HUES64 (cell line): ENCODE data around the gene KIF3A.

Experiments
- H3K27ac ChIP-seq: 2 replicates; pipeline ENCODE4 v1.7.0; 2013; ENCODE audit warnings: low read depth, low read length, inconsistent platforms
- H3K27me3 ChIP-seq: 2 replicates; pipeline ENCODE4 v1.6.1; 2013; ENCODE audit warnings: mild to moderate bottlenecking, low read length; ENCODE audit not compliant: insufficient read depth
- H3K36me3 ChIP-seq: 2 replicates; pipeline ENCODE4 v1.6.1; 2013; ENCODE audit warnings: mild to moderate bottlenecking, low read length; ENCODE audit not compliant: insufficient read depth
- H3K4me1 ChIP-seq: 2 replicates; pipeline ENCODE4 v1.6.1; 2013; ENCODE audit warnings: mild to moderate bottlenecking, low read length, moderate library complexity; ENCODE audit not compliant: insufficient read depth
- H3K4me3 ChIP-seq: 2 replicates; pipeline ENCODE4 v1.5.1; 2013; ENCODE audit warnings: mild to moderate bottlenecking, low read length, moderate library complexity
- H3K9ac ChIP-seq: 2 replicates; pipeline ENCODE4 v1.6.1; 2013; ENCODE audit warnings: mild to moderate bottlenecking, low read depth, low read length
- H3K9me3 ChIP-seq: 2 replicates; pipeline ENCODE4 v1.6.1; 2013; ENCODE audit warnings: low read depth, low read length; ENCODE audit not compliant: insufficient read depth
- WGBS: fragments of 150-250, 120-280 bp; methylation state at CpG from one replicate; pipeline ENCODE4 v1.1.7; 2013; ENCODE audit warnings: missing lambda C conversion rate; 5-methylcytosine and 5-hydroxymethylcytosine counted together

Gene KIF3A

GRCh38 chr5:132770476-132771159, 33.3 kb upstream of the KIF3A start:
- H3K9me3 ChIP-seq = no peaks in the 10 kb centered on the region
- H3K4me1 ChIP-seq = peaks cover 15% of the 10 kb centered on the region; the same call in 1 of the 2 replicates
- 58% methylated on average over 7 of the region's 8 CpGs for WGBS
- H3K4me3 ChIP-seq = no peak overlapping the region
- H3K36me3 ChIP-seq = no peaks in the 10 kb centered on the region
- peaks cover 14% of the 10 kb centered on the region for H3K27me3 ChIP-seq
- H3K27ac ChIP-seq = no peak overlapping the region; the same call in 1 of the 2 replicates
- H3K9ac ChIP-seq = no peak overlapping the region

GRCh38 chr5:132768485-132768868, 31.1 kb upstream of the KIF3A start:
- Histone ChIP-seq H3K9me3 (no peaks in the 10 kb centered on the region), H3K36me3 (no peaks in the 10 kb centered on the region; the same call in 1 of the 2 replicates), H3K27me3 (no peaks in the 10 kb centered on the region), H3K9ac (no peak overlapping the region), H3K27ac (no peak overlapping the region), H3K4me3 (no peak overlapping the region), H3K4me1 (peaks cover 15% of the 10 kb centered on the region; the same call in 1 of the 2 replicates)
- WGBS = 96% methylated on average over 3 of the region's 3 CpGs

GRCh38 chr5:132767150-132767549, 29.8 kb upstream of the KIF3A start:
- no peaks in the 10 kb centered on the region; the same call in 1 of the 2 replicates for H3K36me3 ChIP-seq
- WGBS = 86% methylated on average over 2 of the region's 2 CpGs
- no peaks in the 10 kb centered on the region for H3K9me3 ChIP-seq
- H3K4me3 ChIP-seq = no peak overlapping the region
- H3K4me1 ChIP-seq = peaks cover 12% of the 10 kb centered on the region; the same call in 1 of the 2 replicates
- no peaks in the 10 kb centered on the region for H3K27me3 ChIP-seq
- H3K9ac ChIP-seq = no peak overlapping the region
- no peak overlapping the region for H3K27ac ChIP-seq

GRCh38 chr5:132766806-132767055, 29.4 kb upstream of the KIF3A start:
- Histone ChIP-seq H3K4me1 (peaks cover 8% of the 10 kb centered on the region; the same call in 1 of the 2 replicates), H3K27me3 (no peaks in the 10 kb centered on the region), H3K9ac (no peak overlapping the region), H3K4me3 (no peak overlapping the region), H3K9me3 (no peaks in the 10 kb centered on the region), H3K27ac (no peak overlapping the region), H3K36me3 (no peaks in the 10 kb centered on the region; the same call in 1 of the 2 replicates)
- WGBS = 91% methylated on average over 1 of the region's 1 CpG

GRCh38 chr5:132766020-132766805, 28.9 kb upstream of the KIF3A start:
- Histone ChIP-seq H3K4me3 (no peak overlapping the region), H3K9ac (no peak overlapping the region), H3K9me3 (no peaks in the 10 kb centered on the region), H3K36me3 (peaks cover 1% of the 10 kb centered on the region; the same call in 1 of the 2 replicates), H3K27ac (no peak overlapping the region), H3K4me1 (peaks cover 4% of the 10 kb centered on the region; the same call in 1 of the 2 replicates), H3K27me3 (no peaks in the 10 kb centered on the region)
- WGBS = 92% methylated on average over 14 of the region's 14 CpGs

GRCh38 chr5:132765311-132766019, 28.1 kb upstream of the KIF3A start:
- no peaks in the 10 kb centered on the region for H3K27me3 ChIP-seq
- H3K9me3 ChIP-seq = no peaks in the 10 kb centered on the region
- H3K36me3 ChIP-seq = peaks cover 6% of the 10 kb centered on the region; the same call in 1 of the 2 replicates
- no peak overlapping the region for H3K9ac ChIP-seq
- no peak overlapping the region for H3K27ac ChIP-seq
- H3K4me3 ChIP-seq = no peak overlapping the region
- no peaks in the 10 kb centered on the region for H3K4me1 ChIP-seq
- 93% methylated on average over 12 of the region's 12 CpGs for WGBS

- Histone ChIP-seq H3K9ac (no peak overlapping the region), H3K27me3 (no peaks in the 10 kb centered on the region), H3K4me1 (no peaks in the 10 kb centered on the region), H3K4me3 (no peak overlapping the region), H3K36me3 (peaks cover 6% of the 10 kb centered on the region; the same call in 1 of the 2 replicates), H3K9me3 (no peaks in the 10 kb centered on the region), H3K27ac (no peak overlapping the region)
- 93% methylated on average over 6 of the region's 7 CpGs for WGBS
These were observed 27.4 kb upstream of the KIF3A start for GRCh38 chr5:132764671-132765238.

- Histone ChIP-seq H3K27me3 (no peaks in the 10 kb centered on the region), H3K4me3 (no peak overlapping the region), H3K9ac (no peak overlapping the region), H3K27ac (no peak overlapping the region), H3K4me1 (no peaks in the 10 kb centered on the region), H3K36me3 (peaks cover 8% of the 10 kb centered on the region; the same call in 1 of the 2 replicates), H3K9me3 (no peaks in the 10 kb centered on the region)
- 96% methylated on average over 10 of the region's 10 CpGs for WGBS
These were observed 26.7 kb upstream of the KIF3A start for GRCh38 chr5:132764051-132764450.

GRCh38 chr5:132763181-132764036, 26.1 kb upstream of the KIF3A start:
- WGBS = 96% methylated on average over 17 of the region's 17 CpGs
- H3K27ac ChIP-seq = no peak overlapping the region
- H3K36me3 ChIP-seq = peaks cover 14% of the 10 kb centered on the region
- no peaks in the 10 kb centered on the region for H3K4me1 ChIP-seq
- no peaks in the 10 kb centered on the region for H3K27me3 ChIP-seq
- H3K4me3 ChIP-seq = no peak overlapping the region
- no peak overlapping the region for H3K9ac ChIP-seq
- H3K9me3 ChIP-seq = no peaks in the 10 kb centered on the region

- Histone ChIP-seq H3K4me1 (no peaks in the 10 kb centered on the region), H3K4me3 (no peak overlapping the region), H3K9me3 (no peaks in the 10 kb centered on the region), H3K27ac (no peak overlapping the region), H3K36me3 (peaks cover 21% of the 10 kb centered on the region), H3K27me3 (no peaks in the 10 kb centered on the region), H3K9ac (no peak overlapping the region)
- 94% methylated on average over 11 of the region's 11 CpGs for WGBS
These were observed 25.1 kb upstream of the KIF3A start for GRCh38 chr5:132762246-132763000.
